Pancreas (tissue), 10 donors: ENCODE results near the gene GJA8. TPM values are rescaled to one million over a fixed set of nuclear protein-coding genes. Genes with fewer than 3 reads are reported as not detected.

Experiments
- ATAC-seq, 4 donors: fragments of 200-7000 bp; cut with Tn5 transposase; one replicate each; pipeline versions ENCODE4 v1.8.0 to v1.9.1; 2020; ENCODE audit warnings: mild to moderate bottlenecking in 4 of 4, moderate library complexity in 4 of 4
- DNase-seq, 6 donors: peaks; one replicate each; pipeline ENCODE4 v3.0.0-alpha.2; 2020
- FAIRE-seq: peaks from 2 replicates; lab custom pipeline; 2012; peaks lifted over from hg19 to GRCh38; lab: Jason Lieb, UNC
- H3K27ac ChIP-seq, 4 donors: fragments of 200-600 bp; sonication (generic); 1 replicate in 3 of 4; 2 replicates in 1 of 4; pipeline versions ENCODE4 v1.5.0 to v1.8.0; 2020
- H3K27me3 ChIP-seq, 4 donors: fragments of 200-600 bp; one replicate each; pipeline ENCODE4 v1.8.0; 2021
- H3K36me3 ChIP-seq, 3 donors: fragments of 200-600 bp; sonication (generic) in 1 of 3; one replicate each; pipeline versions ENCODE4 v1.5.0 to v1.8.0; 2020 to 2021
- H3K4me1 ChIP-seq, 3 donors: fragments of 200-600 bp; one replicate each; pipeline ENCODE4 v1.8.0; 2021
- H3K4me3 ChIP-seq, 4 donors: fragments of 200-600 bp; sonication (generic) in 2 of 4; one replicate each; pipeline versions ENCODE4 v1.5.0 to v1.8.0; 2020 to 2021
- H3K9me3 ChIP-seq, 4 donors: fragments of 200-600 bp; one replicate each; pipeline ENCODE4 v1.8.0; 2021
- WGBS, 2 donors: extraction: QIAGEN DNeasy Blood & Tissue Kit; methylation state at CpG; one replicate each; pipeline ENCODE4 v1.1.7; 2013; 5-methylcytosine and 5-hydroxymethylcytosine counted together
- intact Hi-C, 3 donors: fragments of 100-400 bp; cut with DNase I; formaldehyde crosslinking; loops; one replicate each; pipeline versions ENCODE4 v1.11.1 to v1.14.2; 2022
- polyA plus RNA-seq, 2 donors: library from polyadenylated mRNA; stranded (reverse); fragments of 200-250 nt; gene quantifications; one replicate each; pipeline ENCODE4 v1.2.3, GENCODE V29; 2013
- total RNA-seq, 6 donors: library from RNA; stranded (reverse); fragmentation: NEBNext Ultra II Directional in 4 of 6; extraction: Animal tissue kit (Norgen Biotek cat#: 25700) in 4 of 6; gene quantifications; one replicate each; pipeline versions ENCODE4 v1.2.1 to v1.2.4, GENCODE V29; 2021 to 2023
- TF ChIP-seq, protein P1 (sequence below), 4 donors: fragments of 200-600 bp; sonication (generic) in 3 of 4; IDR thresholded peaks; one replicate each; pipeline versions ENCODE4 v1.5.0 to v1.8.0; 2021; ENCODE audit warnings: antibody characterized with exemption in 4 of 4
- donor health status: healthy with polysubstance abuse.
- donor health status: DM: no; HTN: no; CAD: no; lungs with moderate emphysema.
- donor health status: DM: no; HTN: no; CAD: no.
- donor health status: control.
- donor health status: control.
- donor health status: Bipolar disorder and iron deficiency.
- donor health status: DM: yes; HTN: yes; CAD: no.
- donor health status: DM: no; HTN: no; CAD: no.
- donor health status: DM: no; HTN: no; CAD: no.
- donor health status: DM: yes; HTN: yes; CAD: no.

Gene GJA8
- total and polyA plus RNA-seq, 8 donors: not detected

DNA sequence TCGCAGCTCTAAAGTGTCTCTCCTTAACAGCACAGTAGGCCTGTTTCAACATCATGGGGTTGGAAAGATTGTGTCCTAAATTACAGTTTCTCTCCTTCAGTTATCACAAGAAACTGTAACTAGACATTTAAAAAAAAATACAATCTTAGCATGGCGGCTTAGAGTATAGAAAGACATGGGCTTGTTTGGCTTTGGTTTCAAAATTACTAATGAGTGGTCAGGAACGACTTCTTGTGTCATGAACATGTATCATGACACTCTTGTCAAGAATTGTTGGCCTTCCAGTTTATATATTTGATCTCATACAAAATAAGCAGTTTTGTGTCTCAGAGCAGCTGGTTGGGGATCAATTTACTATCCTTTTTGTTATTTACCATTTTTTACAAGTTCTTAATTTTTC is 2.1 kb downstream of the GJA8 start:
- no peaks in the 10 kb centered on the region for H3K36me3 ChIP-seq
- 82 to 88% methylated on average over 3 of the region's 3 CpGs for WGBS, 2 donors
- no peak for DNase-seq
- H3K4me3 ChIP-seq: no peak overlapping the region
- intact Hi-C loops: no loop called here
- no peaks in the 10 kb centered on the region for H3K4me1 ChIP-seq
- no peak for ATAC-seq
- H3K27ac ChIP-seq: no peak overlapping the region
- no peaks in the 10 kb centered on the region for H3K27me3 ChIP-seq
- H3K9me3 ChIP-seq: no peaks in the 10 kb centered on the region
- FAIRE-seq: no peak
- TF ChIP-seq, protein P1, sequence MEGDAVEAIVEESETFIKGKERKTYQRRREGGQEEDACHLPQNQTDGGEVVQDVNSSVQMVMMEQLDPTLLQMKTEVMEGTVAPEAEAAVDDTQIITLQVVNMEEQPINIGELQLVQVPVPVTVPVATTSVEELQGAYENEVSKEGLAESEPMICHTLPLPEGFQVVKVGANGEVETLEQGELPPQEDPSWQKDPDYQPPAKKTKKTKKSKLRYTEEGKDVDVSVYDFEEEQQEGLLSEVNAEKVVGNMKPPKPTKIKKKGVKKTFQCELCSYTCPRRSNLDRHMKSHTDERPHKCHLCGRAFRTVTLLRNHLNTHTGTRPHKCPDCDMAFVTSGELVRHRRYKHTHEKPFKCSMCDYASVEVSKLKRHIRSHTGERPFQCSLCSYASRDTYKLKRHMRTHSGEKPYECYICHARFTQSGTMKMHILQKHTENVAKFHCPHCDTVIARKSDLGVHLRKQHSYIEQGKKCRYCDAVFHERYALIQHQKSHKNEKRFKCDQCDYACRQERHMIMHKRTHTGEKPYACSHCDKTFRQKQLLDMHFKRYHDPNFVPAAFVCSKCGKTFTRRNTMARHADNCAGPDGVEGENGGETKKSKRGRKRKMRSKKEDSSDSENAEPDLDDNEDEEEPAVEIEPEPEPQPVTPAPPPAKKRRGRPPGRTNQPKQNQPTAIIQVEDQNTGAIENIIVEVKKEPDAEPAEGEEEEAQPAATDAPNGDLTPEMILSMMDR (IDR thresholded peaks at IDR 0.05): no peak

DNA sequence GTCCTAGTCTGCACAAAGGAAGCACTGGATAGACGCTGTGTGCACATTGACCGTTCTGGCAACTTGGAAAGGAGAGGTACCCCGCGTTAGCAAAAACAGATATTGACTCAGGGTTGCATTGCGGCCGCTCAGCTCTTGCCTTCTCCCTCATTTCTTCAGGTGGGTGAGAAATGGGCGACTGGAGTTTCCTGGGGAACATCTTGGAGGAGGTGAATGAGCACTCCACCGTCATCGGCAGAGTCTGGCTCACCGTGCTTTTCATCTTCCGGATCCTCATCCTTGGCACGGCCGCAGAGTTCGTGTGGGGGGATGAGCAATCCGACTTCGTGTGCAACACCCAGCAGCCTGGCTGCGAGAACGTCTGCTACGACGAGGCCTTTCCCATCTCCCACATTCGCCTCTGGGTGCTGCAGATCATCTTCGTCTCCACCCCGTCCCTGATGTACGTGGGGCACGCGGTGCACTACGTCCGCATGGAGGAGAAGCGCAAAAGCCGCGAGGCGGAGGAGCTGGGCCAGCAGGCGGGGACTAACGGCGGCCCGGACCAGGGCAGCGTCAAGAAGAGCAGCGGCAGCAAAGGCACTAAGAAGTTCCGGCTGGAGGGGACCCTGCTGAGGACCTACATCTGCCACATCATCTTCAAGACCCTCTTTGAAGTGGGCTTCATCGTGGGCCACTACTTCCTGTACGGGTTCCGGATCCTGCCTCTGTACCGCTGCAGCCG is 5.4 kb downstream of the GJA8 start:
- no peaks in the 10 kb centered on the region for H3K36me3 ChIP-seq
- intact Hi-C loops: no loop called here
- DNase-seq (peak in 1 of 6 donors; percentile 37), FAIRE-seq (no peak), ATAC-seq (no peak)
- no peaks in the 10 kb centered on the region for H3K4me1 ChIP-seq
- no peak overlapping the region for H3K4me3 ChIP-seq
- TF ChIP-seq, protein P1 (IDR thresholded peaks at IDR 0.05): no peak
- WGBS, 2 donors: 89 to 93% methylated on average over 44 of the region's 44 CpGs
- no peaks in the 10 kb centered on the region for H3K27me3 ChIP-seq
- no peak overlapping the region for H3K27ac ChIP-seq
- H3K9me3 ChIP-seq: no peaks in the 10 kb centered on the region

DNA sequence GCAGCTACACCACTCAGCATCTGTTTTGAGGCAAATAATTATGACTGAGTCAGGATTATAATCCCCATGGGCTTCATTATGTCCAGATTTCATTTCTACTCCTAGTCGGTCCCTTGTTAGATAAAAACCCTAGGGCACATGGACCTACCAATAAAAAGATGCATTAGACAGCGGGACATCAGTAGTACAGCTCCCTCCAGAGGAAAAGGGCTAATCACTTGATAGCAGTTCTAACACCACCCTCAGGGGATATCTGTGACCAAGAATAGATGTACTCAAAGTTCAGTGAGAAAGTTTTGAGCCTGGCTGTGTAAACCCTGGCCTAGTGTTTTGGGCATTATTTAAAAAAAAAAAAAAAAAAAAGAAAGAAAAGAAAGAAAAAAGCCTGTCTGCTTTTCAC is 10.0 kb downstream of the GJA8 start:
- no peaks in the 10 kb centered on the region for H3K4me1 ChIP-seq
- H3K4me3 ChIP-seq: no peak overlapping the region
- peaks cover 0 to 5% (median 0%) of the 10 kb centered on the region in 4 donors for H3K27me3 ChIP-seq
- TF ChIP-seq, protein P1 (IDR thresholded peaks at IDR 0.05): no peak
- no peak for ATAC-seq
- no peak overlapping the region for H3K27ac ChIP-seq
- DNase-seq: no peak
- no peak for FAIRE-seq
- no peaks in the 10 kb centered on the region for H3K9me3 ChIP-seq
- intact Hi-C loops: no loop called here
- WGBS, 2 donors: 73 to 81% methylated on average over 2 of the region's 2 CpGs
- H3K36me3 ChIP-seq: no peaks in the 10 kb centered on the region

DNA sequence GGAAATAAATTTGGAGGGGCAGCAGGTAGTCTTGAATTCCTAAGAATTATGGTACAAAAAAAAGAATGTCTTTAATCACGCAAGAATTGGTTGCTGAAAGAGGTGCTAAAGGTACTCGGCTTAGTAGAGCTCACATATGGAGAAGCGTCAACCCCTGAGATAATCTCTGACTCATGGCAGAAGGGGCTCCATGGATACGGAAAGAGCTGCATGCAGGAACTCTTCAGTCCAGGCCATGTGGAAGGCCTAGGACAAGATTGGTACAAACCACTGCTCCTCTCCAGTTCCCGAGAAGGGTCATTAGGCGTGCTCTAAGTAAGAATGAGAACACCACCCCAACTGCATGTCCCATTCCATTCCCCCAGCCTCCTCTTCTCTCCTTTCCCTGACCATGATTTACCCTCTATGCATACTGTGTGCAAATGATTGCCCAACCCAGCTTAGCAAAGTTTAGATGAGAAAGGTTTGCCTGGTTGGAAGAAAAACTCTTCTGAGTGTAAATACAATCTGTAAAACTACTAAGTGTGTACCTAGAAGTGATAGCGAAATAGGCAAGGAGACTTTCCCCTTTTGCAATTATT is 10.9 kb downstream of the GJA8 start:
- TF ChIP-seq, protein P1 (IDR thresholded peaks at IDR 0.05): no peak
- intact Hi-C loops: no loop called here
- Histone ChIP-seq H3K36me3 (no peaks in the 10 kb centered on the region), H3K4me3 (no peak overlapping the region), H3K9me3 (no peaks in the 10 kb centered on the region), H3K27me3 (peaks cover 0 to 5% (median 0%) of the 10 kb centered on the region in 4 donors), H3K4me1 (no peaks in the 10 kb centered on the region), H3K27ac (no peak overlapping the region)
- FAIRE-seq: no peak
- DNase-seq: no peak
- no peak for ATAC-seq
- WGBS, 2 donors: 89 to 90% methylated on average over 7 of the region's 7 CpGs

DNA sequence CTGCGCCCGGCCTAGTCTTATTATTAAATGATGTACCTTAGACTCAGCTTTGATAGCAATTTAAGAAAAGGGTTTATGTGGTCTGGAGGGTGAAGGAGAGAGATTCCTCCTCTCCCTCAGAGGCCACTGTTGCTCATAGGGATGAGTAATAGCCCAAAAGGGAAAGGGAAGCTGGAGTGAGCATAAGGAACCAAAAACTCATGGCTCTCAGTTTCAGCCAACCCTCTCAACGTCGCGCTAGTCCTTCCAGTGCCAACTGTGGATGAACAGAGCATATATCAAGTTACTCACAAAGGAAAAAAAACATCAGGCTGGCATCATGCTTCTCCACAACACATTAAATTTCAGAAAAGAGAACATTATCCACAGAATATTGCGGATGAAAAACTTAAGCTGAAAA is 17.3 kb downstream of the GJA8 start:
- Histone ChIP-seq H3K27me3 (peaks cover 0 to 5% (median 0%) of the 10 kb centered on the region in 4 donors), H3K4me3 (no peak overlapping the region), H3K27ac (no peak overlapping the region), H3K36me3 (no peaks in the 10 kb centered on the region), H3K9me3 (no peaks in the 10 kb centered on the region), H3K4me1 (no peaks in the 10 kb centered on the region)
- no peak for DNase-seq
- ATAC-seq: no peak
- intact Hi-C loops: no loop called here
- TF ChIP-seq, protein P1 (IDR thresholded peaks at IDR 0.05): no peak
- no peak for FAIRE-seq
- 93 to 95% methylated on average over 6 of the region's 6 CpGs for WGBS, 2 donors
